ENCODE data around the gene CDHR2. TPM values are rescaled to one million over a fixed set of nuclear protein-coding genes. Genes with fewer than 3 reads are reported as not detected.

CDHR2 gene
- polyA plus RNA-seq, 1 experiment = not detected

DNA sequence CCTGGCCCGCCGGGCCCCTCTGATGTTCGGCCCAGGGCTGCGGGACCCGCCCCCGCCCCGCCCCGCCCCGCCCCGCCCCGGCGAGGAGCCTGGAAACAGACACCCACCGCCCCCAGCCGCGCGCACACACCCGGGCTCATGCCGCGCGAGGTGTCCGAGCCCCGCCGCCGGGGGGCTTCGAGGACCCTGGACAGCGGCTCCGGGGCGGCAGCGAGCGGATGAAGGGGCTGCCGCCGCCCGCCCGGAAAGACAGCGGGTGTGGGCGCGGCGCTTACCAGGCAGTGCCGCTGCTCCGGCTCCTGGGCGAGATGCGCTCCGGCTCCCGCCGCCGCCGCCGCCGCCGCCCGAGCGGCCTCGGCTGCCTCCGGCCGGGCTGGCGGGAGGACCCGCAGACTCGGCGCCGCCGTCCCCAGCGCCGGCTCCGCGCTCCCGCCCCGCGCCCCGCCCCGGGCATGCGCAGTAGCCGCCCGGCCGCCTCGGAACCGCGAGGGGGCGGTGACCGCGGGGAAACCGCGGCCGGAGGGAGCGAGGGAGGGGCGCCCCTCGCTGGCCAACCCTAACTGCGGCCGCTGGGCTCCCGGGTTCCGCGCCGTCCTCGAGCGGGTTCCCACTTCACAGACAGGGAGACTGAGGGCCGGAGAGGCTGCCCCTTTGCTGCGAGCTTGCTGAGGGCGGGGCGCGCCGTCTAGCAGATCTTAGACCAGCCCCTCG is 60.7 kb downstream of the CDHR2 start, which contains the start of gene GPRIN1:
Gene GPRIN1 (minus strand): TSS at position 433 of the 711 bp plus-strand sequence. CDS start 10,322 bp downstream, outside the sequence.
- no peak within 1 kb of the TSS for H3K27ac ChIP-seq (ENCODE audit: low read depth, low read length)
- TF ChIP-seq, protein P1, sequence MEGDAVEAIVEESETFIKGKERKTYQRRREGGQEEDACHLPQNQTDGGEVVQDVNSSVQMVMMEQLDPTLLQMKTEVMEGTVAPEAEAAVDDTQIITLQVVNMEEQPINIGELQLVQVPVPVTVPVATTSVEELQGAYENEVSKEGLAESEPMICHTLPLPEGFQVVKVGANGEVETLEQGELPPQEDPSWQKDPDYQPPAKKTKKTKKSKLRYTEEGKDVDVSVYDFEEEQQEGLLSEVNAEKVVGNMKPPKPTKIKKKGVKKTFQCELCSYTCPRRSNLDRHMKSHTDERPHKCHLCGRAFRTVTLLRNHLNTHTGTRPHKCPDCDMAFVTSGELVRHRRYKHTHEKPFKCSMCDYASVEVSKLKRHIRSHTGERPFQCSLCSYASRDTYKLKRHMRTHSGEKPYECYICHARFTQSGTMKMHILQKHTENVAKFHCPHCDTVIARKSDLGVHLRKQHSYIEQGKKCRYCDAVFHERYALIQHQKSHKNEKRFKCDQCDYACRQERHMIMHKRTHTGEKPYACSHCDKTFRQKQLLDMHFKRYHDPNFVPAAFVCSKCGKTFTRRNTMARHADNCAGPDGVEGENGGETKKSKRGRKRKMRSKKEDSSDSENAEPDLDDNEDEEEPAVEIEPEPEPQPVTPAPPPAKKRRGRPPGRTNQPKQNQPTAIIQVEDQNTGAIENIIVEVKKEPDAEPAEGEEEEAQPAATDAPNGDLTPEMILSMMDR (IDR thresholded peaks at IDR 0.05; ENCODE audit: low read depth, low read length) = peak; percentile 28; the same call in 1 of the 2 replicates
- no peak for DNase-seq (ENCODE audit: low read depth, low spot score)
- no peaks in the 10 kb centered on the region for H3K9me3 ChIP-seq (ENCODE audit: control insufficient read depth, insufficient read depth, low read length)
- POLR2A ChIA-PET = interaction anchor here (0.6 kb wide), 2 partner anchors 22 to 39 kb away, joined by 4 to 5 read pairs; no protein-coding TSS in a partner anchor
- CTCF ChIA-PET = interaction anchor here (0.6 to 2.9 kb wide), 3 partner anchors 51 to 217 kb away, joined by 3 to 8 read pairs (median 3); no protein-coding TSS in a partner anchor
- no peaks in the 10 kb centered on the region for H3K27me3 ChIP-seq (ENCODE audit: control insufficient read depth, insufficient read depth, low read length)
- peak within 1 kb of the TSS; percentile 73 for H3K4me3 ChIP-seq (ENCODE audit: low read depth, low read length)

DNA sequence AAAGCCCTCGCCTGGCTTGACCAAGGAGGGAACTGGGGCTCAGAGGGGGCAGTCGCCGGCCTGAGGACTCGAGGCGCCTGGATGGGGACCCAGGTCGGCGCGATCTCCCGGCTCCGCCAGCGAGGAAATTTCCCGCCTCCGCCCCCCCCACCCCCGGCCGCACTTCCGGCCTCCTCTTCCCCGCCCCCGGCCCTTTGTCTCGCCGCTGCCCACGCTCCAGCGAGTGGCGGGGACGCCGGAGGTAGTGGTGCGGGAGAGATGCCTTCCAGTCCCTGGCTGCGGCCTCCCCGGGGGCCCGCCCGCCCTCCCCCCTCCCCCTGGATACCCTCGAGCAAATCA is 61.3 kb downstream of the CDHR2 start:
- CTCF ChIA-PET = interaction anchor here (0.6 kb wide), 1 partner anchor 217 kb away, joined by 3 read pairs; no protein-coding TSS in a partner anchor

DNA sequence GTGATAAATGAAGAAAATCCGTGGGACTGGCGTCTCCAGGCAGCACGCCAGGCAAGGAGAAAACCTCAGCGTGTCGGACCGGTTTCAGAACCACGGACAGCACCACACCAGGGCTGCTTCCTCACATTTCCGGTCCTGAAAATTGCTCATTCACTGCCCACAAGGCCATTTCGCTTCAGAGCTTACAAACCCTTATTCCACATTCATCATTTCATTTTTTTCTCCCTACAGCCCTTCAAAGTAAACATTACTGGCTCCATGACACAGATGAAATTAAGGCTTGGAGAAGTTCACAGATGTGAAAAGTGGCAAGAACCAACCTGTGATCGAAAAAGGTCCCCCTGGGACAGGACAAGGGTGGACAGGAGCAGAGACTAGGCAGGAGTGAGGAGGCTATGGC is 62.3 kb downstream of the CDHR2 start:
- no peak overlapping the region for H3K27ac ChIP-seq (ENCODE audit: low read depth, low read length)
- ChIA-PET POLR2A (no interaction called here), CTCF (no interaction called here)
- H3K4me3 ChIP-seq (ENCODE audit: low read depth, low read length) = no peak overlapping the region
- TF ChIP-seq, protein P1 (IDR thresholded peaks at IDR 0.05; ENCODE audit: low read depth, low read length) = no peak
- no peaks in the 10 kb centered on the region for H3K27me3 ChIP-seq (ENCODE audit: control insufficient read depth, insufficient read depth, low read length)
- DNase-seq (ENCODE audit: low read depth, low spot score) = peak; percentile 69
- no peaks in the 10 kb centered on the region for H3K9me3 ChIP-seq (ENCODE audit: control insufficient read depth, insufficient read depth, low read length)

More for the DNA sequence above, 61.3 kb downstream of the CDHR2 start:
- Histone ChIP-seq H3K4me3 (ENCODE audit: low read depth, low read length) (peak overlapping the region; percentile 73), H3K9me3 (ENCODE audit: control insufficient read depth, insufficient read depth, low read length) (no peaks in the 10 kb centered on the region), H3K27me3 (ENCODE audit: control insufficient read depth, insufficient read depth, low read length) (no peaks in the 10 kb centered on the region), H3K27ac (ENCODE audit: low read depth, low read length) (no peak overlapping the region)
- DNase-seq (ENCODE audit: low read depth, low spot score) = no peak
- POLR2A ChIA-PET = interaction anchor here (0.6 kb wide), 1 partner anchor 21 kb away, joined by 4 read pairs; no protein-coding TSS in a partner anchor
- TF ChIP-seq, protein P1 (IDR thresholded peaks at IDR 0.05; ENCODE audit: low read depth, low read length) = no peak

DNA sequence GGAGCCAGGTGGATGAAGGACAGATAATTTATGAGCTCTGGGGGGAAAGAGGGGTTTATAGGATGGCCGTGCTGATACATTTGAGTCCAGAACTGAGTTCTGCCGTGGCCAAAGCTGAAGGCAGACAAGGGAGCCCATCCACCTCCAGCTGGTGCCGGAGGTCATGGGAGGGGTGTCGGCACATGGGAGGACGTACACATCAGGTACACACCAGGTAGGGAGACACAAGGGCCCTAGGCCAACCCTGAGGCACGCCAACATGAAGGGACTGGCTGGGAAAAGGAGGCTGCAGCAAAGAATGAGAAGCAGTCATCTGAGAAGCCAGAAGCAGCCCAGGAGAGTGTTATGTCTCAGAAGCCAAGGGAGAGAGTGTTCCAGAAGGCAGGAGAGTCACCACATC is 62.9 kb downstream of the CDHR2 start:
- H3K27ac ChIP-seq (ENCODE audit: low read depth, low read length) = no peak overlapping the region
- H3K9me3 ChIP-seq (ENCODE audit: control insufficient read depth, insufficient read depth, low read length) = no peaks in the 10 kb centered on the region
- H3K27me3 ChIP-seq (ENCODE audit: control insufficient read depth, insufficient read depth, low read length) = no peaks in the 10 kb centered on the region
- CTCF ChIA-PET = interaction anchor here (1.2 kb wide), 1 partner anchor 164 kb away, joined by 6 read pairs; no protein-coding TSS in a partner anchor
- POLR2A ChIA-PET = no interaction called here
- no peak for DNase-seq (ENCODE audit: low read depth, low spot score)
- H3K4me3 ChIP-seq (ENCODE audit: low read depth, low read length) = no peak overlapping the region
- TF ChIP-seq, protein P1 (IDR thresholded peaks at IDR 0.05; ENCODE audit: low read depth, low read length) = no peak

DNA sequence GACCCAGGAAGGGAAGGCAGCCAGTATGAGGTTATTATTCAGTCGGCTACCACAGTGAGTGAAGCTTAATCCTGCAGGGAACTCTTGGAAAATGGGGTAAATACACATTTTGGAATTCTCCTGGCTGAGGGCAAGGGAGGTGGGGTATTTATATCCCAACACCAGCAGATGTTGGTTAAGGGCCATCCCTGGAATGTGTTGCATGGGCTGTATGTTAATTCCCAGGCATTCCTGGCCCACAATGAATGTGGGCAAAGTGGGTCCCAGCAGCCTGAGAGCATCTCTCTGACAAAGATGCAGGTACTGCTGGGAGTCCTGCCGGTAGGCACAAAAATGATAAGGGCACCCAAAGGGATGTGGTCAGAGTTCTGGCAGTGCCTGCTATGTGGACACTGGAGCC is 63.7 kb downstream of the CDHR2 start:
- TF ChIP-seq, protein P1 (IDR thresholded peaks at IDR 0.05; ENCODE audit: low read depth, low read length) = no peak
- ChIA-PET CTCF (interaction anchor here (0.7 to 1.8 kb wide), 4 partner anchors 39 to 165 kb away, joined by 3 to 9 read pairs (median 8); no protein-coding TSS in a partner anchor), POLR2A (interaction anchor here (1.2 kb wide), 1 partner anchor 76 kb away, joined by 4 read pairs; no protein-coding TSS in a partner anchor)
- no peaks in the 10 kb centered on the region for H3K27me3 ChIP-seq (ENCODE audit: control insufficient read depth, insufficient read depth, low read length)
- DNase-seq (ENCODE audit: low read depth, low spot score) = no peak
- H3K9me3 ChIP-seq (ENCODE audit: control insufficient read depth, insufficient read depth, low read length) = no peaks in the 10 kb centered on the region
- H3K4me3 ChIP-seq (ENCODE audit: low read depth, low read length) = no peak overlapping the region
- H3K27ac ChIP-seq (ENCODE audit: low read depth, low read length) = no peak overlapping the region
